ENCODE measurements around the gene SPI1. TPM values are rescaled to one million over a fixed set of nuclear protein-coding genes. Genes with fewer than 3 reads are reported as not detected.
"Not testable (repeated sequence)": the region's sequence is repeated elsewhere in the genome, so short reads cannot be mapped to it uniquely, and the experiment has no call there.

Gene SPI1
- total RNA-seq, 2 donors from 2014 or later = 7.5 to 10.9 TPM

DNA sequence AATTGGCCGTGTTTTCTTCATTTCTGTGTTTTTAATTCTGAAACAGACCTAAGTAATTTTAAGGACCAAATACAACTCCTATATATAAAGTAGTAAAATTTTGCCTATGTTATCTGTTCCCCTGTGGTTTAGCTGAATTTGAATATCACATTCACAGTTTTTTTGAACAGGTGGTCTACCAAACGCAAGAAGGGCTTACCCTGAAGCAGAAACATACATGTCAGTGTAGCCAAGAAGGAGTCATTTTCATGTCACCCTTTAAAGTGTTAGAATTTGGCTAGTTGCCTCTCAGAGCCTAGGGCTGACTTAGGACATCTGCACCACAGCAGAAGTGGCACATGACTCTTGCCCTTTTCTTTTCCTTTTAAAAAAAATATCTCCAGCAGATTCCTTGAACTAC, 60.2 kb downstream of the SPI1 start:
- no peak for ATAC-seq
- H3K36me3 ChIP-seq (replicated peaks in 1 of 2; ENCODE audit: insufficient read depth in 1 of 2, low read depth in 2 of 2) = peaks cover 0 to 16% of the 10 kb centered on the region in 2 donors

DNA sequence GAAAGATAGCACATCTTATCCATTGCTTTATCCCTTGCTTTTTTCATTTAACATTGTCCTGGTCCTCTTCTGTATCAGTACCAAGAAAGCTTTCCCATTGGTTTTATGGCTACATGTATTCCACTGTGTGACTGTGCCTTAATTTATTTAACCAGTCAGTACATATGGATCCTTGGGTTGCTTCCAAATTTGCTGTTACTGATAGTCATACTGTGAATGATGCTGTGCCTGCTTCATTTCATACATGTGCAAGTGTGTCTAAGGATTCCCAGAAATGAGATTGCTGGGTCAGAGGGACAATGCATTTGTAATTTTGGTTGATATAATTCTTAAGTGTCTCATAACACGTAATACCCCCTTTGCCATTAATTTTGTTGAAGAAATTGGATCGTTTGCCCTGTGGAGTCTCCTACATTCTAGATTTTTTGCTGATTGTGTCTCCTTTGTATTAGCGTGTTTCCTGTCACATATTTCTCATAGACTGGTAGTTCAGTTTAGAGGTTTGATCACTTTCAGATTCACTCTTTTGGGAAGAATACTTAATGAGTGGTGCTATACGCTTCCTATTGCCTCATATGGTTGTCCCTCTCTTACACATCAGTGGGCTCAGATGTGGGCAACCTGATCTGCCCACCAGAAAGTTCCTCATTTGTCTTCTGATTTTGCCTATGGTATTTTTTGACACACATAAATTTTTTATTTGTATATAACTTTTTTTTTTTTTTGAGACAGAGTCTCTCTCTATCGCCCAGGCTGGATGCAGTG, 61.1 kb downstream of the SPI1 start:
- Histone ChIP-seq H3K4me1 (no peaks in the 10 kb centered on the region), H3K4me3 (no peak overlapping the region), H3K36me3 (replicated peaks in 1 of 2; ENCODE audit: insufficient read depth in 1 of 2, low read depth in 2 of 2) (peaks cover 0 to 20% of the 10 kb centered on the region in 2 donors), H3K27ac (no peak overlapping the region), H3K9me3 (no peaks in the 10 kb centered on the region), H3K27me3 (no peaks in the 10 kb centered on the region)
- DNase-seq (no peak), ATAC-seq (no peak)
- TF ChIP-seq, protein P1, sequence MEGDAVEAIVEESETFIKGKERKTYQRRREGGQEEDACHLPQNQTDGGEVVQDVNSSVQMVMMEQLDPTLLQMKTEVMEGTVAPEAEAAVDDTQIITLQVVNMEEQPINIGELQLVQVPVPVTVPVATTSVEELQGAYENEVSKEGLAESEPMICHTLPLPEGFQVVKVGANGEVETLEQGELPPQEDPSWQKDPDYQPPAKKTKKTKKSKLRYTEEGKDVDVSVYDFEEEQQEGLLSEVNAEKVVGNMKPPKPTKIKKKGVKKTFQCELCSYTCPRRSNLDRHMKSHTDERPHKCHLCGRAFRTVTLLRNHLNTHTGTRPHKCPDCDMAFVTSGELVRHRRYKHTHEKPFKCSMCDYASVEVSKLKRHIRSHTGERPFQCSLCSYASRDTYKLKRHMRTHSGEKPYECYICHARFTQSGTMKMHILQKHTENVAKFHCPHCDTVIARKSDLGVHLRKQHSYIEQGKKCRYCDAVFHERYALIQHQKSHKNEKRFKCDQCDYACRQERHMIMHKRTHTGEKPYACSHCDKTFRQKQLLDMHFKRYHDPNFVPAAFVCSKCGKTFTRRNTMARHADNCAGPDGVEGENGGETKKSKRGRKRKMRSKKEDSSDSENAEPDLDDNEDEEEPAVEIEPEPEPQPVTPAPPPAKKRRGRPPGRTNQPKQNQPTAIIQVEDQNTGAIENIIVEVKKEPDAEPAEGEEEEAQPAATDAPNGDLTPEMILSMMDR (IDR thresholded peaks at IDR 0.05) = no peak
- TF ChIP-seq POLR2A (IDR thresholded peaks at IDR 0.05) = no peak
- intact Hi-C loops (cut with DNase I) = no loop called here
- 85 to 90% methylated on average over 5 of the region's 5 CpGs for whole genome bisulfite sequencing, 2 donors

More for the DNA sequence above, 60.2 kb downstream of the SPI1 start:
- H3K27ac ChIP-seq = no peak overlapping the region
- no peaks in the 10 kb centered on the region for H3K4me1 ChIP-seq
- no peak for DNase-seq
- 92 to 97% methylated on average over 2 of the region's 2 CpGs for WGBS, 2 donors
- TF ChIP-seq, protein P1 (IDR thresholded peaks at IDR 0.05) = no peak
- H3K27me3 ChIP-seq = no peaks in the 10 kb centered on the region
- H3K9me3 ChIP-seq = no peaks in the 10 kb centered on the region
- H3K4me3 ChIP-seq = no peak overlapping the region
- intact Hi-C loops (cut with DNase I) = no loop called here

DNA sequence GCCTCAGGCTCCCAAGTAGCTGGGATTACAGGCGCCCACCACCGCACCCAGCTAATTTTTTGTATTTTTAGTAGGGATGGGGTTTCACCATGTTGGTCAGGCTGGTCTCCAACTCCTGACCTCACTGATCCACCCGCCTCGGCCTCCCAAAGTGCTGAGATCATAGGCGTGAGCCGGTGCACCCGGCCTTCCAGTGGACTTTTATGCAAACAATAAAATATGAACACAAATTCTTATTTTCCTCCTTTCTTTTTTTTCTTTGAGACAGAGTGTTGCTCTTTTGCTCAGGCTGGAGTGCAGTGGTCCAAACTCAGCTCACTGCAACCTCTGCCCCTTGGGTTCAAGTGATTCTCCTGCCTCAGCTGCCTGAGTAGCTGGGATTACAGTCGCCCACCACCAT, 61.8 kb downstream of the SPI1 start:
- ATAC-seq; intact Hi-C loops (cut with DNase I); H3K9me3 ChIP-seq; DNase-seq; H3K4me3 ChIP-seq; H3K27me3 ChIP-seq; H3K27ac ChIP-seq; H3K4me1 ChIP-seq: not testable (repeated sequence)
- 83 to 89% methylated on average over 8 of the region's 8 CpGs for WGBS, 2 donors
- H3K36me3 ChIP-seq (replicated peaks in 1 of 2; ENCODE audit: insufficient read depth in 1 of 2, low read depth in 2 of 2) = peaks cover 0 to 26% of the 10 kb centered on the region in 2 donors

DNA sequence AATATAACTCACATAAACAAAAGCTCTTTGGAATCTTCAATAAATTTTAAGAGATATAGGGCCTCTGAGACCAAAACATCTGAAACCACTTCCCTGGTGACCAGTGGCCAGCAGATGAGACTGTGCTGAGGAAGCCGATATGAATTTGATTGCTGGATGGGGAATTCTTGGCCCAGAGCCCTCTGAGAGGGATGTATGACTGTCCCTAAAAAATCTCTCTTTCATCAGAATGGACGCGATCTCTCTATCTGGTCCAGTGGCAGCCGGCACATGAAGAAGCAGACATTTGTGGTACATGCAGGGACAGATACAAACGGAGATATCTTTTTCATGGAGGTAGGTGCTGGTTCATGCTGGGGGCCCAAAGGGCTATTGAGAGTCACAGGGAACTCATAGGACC, 63.4 kb downstream of the SPI1 start:
- peaks cover 5 to 34% of the 10 kb centered on the region in 2 donors for H3K36me3 ChIP-seq (replicated peaks in 1 of 2; ENCODE audit: insufficient read depth in 1 of 2, low read depth in 2 of 2)
- TF ChIP-seq, protein P1 (IDR thresholded peaks at IDR 0.05) = no peak
- no peak for TF ChIP-seq POLR2A (IDR thresholded peaks at IDR 0.05)
- ATAC-seq = no peak

DNA sequence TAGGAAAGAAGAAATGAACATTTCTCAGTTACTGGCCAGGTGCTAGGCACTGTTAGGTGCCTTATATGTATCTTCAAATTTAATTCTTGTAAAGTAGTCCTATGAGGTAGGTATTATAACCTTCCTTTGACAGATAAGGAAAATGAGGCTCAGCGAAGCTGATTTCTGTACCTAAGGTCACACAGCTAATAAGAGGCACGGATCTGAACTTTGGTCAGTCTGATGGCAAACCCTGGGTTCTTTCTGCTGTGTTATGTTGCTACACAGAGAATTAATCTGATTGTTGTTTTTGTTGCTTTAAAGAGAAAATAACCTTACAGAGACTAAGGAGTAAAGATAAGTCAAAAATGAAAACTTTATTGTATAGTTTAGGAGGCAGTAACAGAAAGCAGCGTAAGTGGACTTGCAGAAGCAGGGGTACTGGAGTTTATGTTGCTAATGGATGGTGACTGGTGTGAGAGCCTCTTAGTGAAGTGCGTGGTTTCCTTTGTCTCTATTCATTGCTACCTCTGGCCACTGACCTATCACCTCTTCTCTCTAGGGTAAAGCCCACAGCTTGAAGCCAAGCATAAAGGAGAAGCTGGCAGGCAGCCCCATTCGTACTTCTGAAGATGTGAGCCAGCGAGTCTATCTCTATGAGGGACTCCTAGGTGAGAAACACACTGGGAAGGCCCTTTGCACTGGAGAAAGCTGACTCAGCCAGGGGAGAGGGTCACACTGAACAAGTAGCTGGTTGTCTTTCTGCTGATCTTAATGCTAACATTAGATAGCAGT, 70.1 kb downstream of the SPI1 start:
- Histone ChIP-seq H3K36me3 (replicated peaks in 1 of 2; ENCODE audit: insufficient read depth in 1 of 2, low read depth in 2 of 2) (peaks cover 5 to 57% of the 10 kb centered on the region in 2 donors), H3K27me3 (no peaks in the 10 kb centered on the region), H3K9me3 (no peaks in the 10 kb centered on the region), H3K27ac (no peak overlapping the region), H3K4me3 (no peak overlapping the region), H3K4me1 (no peaks in the 10 kb centered on the region)
- 94 to 96% methylated on average over 6 of the region's 6 CpGs for WGBS, 2 donors
- TF ChIP-seq, protein P1 (IDR thresholded peaks at IDR 0.05) = no peak
- no peak for TF ChIP-seq POLR2A (IDR thresholded peaks at IDR 0.05)
- intact Hi-C loops (cut with DNase I) = no loop called here
- ATAC-seq = no peak
- DNase-seq = no peak

More for the DNA sequence above, 63.4 kb downstream of the SPI1 start:
- no peak for DNase-seq
- no peaks in the 10 kb centered on the region for H3K9me3 ChIP-seq
- H3K4me1 ChIP-seq = no peaks in the 10 kb centered on the region
- no peak overlapping the region for H3K4me3 ChIP-seq
- intact Hi-C loops (cut with DNase I) = no loop called here
- H3K27me3 ChIP-seq = no peaks in the 10 kb centered on the region
- no peak overlapping the region for H3K27ac ChIP-seq
- 93% methylated on average over 5 of the region's 5 CpGs for WGBS, 2 donors

Measured in body of pancreas (tissue), 4 donors.